HG02798 (cell line): ENCODE data around the gene CHST12.
"Not testable (repeated sequence)": the region's sequence is repeated elsewhere in the genome, so short reads cannot be mapped to it uniquely, and the experiment has no call there.

ENCODE experiments used
- ATAC-seq: cut with Tn5 transposase; IDR thresholded peaks from one replicate; pipeline ENCODE4 v1.9.1; 2021; ENCODE audit warnings: mild to moderate bottlenecking; ENCODE audit not compliant: unreplicated experiment, poor library complexity

The CHST12 gene

GRCh38 chr7:2377492-2377891 is 25.9 kb upstream of the CHST12 start:
- ATAC-seq = not testable (repeated sequence)

DNA sequence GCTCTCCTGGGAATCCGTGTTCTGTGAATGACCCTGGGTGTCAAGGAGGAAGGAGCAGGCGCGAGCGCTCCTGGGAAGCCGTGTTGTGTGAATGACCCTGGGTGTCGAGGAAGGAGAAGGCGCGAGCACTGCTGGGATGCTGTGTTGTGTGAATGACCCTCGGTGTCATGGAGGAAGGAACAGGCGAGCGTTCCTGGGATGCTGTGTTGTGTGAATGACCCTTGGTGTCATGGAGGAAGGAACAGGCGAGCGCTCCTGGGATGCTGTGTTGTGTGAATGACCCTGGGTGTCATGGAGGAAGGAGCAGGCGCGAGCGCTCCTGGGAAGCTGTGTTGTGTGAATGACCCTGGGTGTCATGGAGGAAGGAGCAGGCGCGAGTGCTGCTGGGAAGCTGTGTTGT is 25.3 kb upstream of the CHST12 start:
- not testable (repeated sequence) for ATAC-seq

DNA sequence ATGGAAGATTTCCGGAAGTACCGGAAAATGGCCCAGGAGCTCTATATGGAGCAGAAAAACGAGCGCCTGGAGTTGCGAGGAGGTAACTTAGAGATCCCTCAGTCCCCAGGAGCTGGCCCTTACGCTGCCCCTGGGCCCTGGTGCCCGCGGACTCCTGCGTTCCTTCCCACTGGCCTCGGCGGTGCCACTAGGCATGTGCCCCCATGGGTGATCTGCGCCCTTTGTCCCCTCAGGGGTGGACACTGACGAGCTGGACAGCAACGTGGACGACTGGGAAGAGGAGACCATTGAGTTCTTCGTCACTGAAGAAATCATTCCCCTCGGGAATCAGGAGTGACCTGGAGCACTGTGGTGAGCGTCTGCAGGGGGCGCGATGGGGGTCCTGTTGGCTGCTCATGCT is 24.2 kb upstream of the CHST12 start:
- ATAC-seq = no peak

- no peak for ATAC-seq
These were observed 23.5 kb upstream of the CHST12 start for GRCh38 chr7:2379821-2380450.

GRCh38 chr7:2380461-2380860 is 22.9 kb upstream of the CHST12 start:
- no peak for ATAC-seq

DNA sequence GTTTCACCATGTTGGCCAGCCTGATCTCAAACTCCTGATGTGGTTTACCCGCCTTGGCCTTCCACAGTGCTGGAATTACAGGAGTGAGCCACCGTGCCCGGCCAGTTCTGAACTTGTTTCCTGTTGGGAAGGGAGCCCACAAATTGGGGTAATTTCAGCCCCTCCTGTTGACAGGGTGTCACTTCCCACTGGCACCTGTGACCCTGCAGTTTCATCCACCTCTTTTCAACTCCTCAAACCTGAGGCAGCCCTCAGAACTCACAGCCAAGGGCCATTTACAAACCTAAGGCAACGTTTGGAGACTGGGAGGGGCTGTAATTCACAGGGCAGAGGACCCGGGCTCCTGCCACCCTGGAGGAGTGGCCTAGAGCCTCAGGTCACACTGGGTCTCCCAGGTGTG is 22.2 kb upstream of the CHST12 start:
- no peak for ATAC-seq

DNA sequence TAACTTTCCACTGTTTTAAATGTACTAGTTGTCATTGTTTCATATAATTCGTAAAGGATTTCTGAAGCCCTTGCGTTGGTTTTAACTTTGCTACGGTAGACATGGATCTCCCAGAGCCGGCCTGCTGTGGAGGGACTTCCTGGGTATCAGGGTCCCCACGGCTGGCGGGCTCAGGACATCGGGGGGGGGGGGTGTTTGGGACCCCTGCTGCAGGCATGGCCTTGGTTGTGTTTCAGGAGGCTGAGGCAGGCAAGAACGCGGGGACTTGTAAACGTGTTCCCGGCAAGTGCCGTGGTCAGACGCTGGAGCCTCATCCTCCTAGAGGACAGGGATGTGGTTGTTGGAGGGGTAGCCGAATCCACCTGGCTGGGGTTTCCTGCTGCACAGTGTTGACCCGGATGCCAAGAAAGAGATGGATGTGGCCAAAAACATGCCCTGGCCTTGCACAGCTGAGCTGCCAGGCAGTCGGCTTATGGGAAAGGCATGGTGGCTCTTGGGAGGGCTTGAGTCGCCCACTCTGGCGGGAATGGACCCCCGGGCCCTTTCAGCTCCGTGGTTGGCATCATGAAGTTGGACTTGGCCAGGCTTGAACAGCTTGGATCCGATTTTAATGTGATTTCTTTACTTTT is 21.4 kb upstream of the CHST12 start:
- ATAC-seq = no peak

- no peak for ATAC-seq
These were observed 19.7 kb upstream of the CHST12 start for GRCh38 chr7:2383543-2384274.

GRCh38 chr7:2384354-2385243 is 18.8 kb upstream of the CHST12 start:
- ATAC-seq = no peak

DNA sequence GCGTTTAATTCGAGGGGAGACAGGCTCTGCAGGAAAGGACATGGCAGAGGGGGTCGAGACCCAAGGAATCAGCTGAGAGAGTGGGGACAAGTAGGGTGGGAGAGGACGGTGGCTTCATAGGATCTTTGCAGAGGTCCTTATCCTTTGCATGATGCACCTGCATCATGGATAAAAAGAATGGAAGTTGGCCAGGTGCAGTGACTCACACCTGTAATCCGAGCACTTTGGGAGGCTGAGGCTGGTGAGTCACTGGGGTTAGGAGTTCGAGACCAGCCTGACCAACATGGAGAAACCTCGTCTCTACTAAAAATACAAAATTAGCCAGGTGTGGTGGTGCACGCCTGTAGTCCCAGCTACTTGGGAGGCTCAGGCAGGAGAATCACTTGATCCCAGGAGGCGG is 17.3 kb upstream of the CHST12 start:
- ATAC-seq = not testable (repeated sequence)

DNA sequence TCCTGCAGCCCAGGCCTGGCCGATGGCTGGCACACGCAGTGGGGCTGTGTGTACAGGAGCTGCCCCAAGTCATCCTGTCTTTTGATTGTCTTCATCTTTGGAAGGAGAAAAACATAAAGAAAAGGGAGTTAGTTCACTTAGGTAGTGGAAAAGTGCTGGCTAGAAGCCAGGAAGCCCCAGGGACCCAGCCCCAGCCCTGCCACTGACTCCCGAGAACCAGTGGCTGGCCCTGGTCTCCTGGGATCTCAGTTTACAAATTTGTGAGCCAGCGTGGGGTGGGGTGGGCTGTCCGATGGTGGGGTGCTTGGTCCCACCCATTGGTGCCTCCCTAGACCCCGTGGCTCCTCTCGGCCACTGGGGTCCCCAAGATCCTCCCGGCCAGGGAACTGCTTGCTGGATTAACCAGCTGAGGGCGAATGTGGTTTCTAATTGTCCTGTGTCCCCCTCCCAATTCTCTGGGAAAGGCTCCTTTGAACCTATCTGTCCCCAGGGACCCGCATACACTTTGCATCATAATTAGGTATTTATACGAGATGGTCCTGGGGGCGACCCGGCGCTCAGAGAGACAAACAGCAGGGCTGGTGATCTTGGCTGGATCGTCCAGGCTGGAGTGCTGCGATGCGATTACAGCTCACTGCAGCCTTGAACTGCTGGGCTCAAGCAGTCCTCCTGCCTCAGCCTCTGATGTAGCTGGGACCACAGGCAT is 16.3 kb upstream of the CHST12 start:
- ATAC-seq = no peak

DNA sequence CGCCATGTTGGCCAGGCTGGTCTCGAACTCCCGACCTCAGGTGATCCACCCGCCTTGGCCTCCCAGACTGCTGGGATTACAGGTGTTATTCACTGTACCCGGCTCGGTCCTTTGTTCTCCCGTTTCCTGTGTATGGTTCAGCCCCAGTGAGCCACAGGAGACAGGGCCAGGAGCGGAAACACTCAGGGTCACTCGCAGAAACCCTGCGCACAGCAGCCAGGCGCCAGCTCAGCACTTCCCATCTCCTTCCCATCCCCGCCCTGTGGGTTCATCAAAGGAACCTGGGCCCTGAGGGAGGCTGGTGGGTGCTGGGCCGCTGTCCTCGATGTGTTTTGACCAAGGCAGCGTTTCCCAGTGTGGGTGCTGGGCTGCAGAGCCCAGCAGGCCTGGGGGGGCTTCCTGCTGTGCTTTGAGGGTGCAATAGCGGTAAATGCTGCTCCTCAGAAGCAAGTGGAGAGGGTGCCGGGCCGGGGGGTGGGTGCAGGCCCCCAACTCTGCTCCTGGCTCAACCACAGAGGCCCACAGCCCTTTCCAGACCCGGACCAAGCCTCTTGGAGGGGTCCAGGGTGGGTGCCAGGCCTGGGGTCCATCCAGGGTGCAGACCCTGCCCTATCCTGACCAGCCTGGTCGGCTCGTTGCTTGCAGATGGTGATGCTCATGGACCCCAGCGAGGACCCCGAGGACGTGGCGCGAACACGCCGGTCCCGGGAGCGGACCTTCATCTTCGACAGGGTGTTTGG is 15.3 kb upstream of the CHST12 start:
- no peak for ATAC-seq

GRCh38 chr7:2388637-2388954 is 14.8 kb upstream of the CHST12 start:
- ATAC-seq = no peak

- ATAC-seq = not testable (repeated sequence)
These were observed 13.2 kb upstream of the CHST12 start for GRCh38 chr7:2390020-2390816.

DNA sequence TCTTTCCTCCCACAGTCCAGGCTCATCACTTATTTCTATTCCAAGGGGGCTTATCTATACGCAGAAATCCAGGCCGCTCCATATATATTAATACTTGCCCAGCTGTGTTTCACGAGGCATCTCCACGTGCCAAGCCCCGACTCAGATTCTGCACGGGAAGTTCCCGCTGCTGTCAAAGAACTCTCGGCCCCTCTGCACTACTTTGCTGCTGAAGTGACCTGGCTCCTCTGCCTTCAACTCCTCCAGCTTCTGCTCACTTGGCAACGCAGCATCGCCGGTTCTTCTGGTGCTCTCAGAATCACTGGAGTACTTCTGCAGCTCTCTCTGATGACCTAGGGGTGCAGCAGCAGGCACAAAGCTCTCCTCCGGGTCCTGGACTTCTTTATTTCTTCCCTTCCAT is 9.7 kb upstream of the CHST12 start:
- ATAC-seq = no peak

DNA sequence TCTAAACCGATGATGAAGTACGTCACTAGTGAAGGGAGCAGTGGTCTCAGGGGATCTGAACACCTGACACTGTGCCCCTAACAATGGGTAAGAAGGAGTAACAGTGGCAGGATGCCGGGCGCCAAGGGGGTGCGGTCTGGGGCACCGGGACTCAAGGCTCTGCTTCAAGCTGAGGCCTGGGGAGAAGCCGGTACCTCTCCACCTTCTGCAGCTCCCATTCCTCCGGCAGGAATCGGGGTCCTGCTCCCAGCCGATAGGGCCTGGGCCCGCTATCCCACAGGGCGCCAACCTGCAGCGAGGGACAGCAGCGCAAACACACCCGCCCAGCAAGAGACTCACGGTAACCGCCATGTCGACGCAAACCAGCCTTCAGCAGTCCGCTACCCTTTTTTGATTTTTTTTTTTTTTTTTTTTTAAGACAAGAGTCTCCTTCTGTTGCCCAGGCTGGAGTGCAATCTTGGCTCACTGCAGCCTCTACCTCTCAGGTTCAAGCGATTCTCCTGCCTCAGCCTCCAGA is 8.8 kb upstream of the CHST12 start:
- no peak for ATAC-seq

DNA sequence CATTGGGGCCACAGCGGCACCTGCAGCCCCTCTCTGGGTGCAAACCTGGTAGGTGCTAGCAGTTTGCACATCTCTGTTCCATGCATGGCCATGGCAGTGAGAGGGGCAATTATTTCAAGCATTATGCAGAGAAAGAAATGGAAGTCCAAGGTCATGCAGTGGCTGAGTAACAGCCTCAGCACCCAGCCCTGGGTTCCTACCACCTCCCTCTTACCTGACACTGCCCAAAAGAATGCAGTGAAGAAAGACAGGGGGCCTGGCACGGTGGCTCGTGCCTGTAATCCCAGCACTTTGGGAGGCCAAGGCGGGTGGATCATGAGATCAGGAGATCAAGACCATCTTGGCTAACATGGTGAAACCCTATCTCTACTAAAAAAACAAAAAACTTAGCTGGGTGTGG is 4.9 kb upstream of the CHST12 start:
- ATAC-seq = no peak

DNA sequence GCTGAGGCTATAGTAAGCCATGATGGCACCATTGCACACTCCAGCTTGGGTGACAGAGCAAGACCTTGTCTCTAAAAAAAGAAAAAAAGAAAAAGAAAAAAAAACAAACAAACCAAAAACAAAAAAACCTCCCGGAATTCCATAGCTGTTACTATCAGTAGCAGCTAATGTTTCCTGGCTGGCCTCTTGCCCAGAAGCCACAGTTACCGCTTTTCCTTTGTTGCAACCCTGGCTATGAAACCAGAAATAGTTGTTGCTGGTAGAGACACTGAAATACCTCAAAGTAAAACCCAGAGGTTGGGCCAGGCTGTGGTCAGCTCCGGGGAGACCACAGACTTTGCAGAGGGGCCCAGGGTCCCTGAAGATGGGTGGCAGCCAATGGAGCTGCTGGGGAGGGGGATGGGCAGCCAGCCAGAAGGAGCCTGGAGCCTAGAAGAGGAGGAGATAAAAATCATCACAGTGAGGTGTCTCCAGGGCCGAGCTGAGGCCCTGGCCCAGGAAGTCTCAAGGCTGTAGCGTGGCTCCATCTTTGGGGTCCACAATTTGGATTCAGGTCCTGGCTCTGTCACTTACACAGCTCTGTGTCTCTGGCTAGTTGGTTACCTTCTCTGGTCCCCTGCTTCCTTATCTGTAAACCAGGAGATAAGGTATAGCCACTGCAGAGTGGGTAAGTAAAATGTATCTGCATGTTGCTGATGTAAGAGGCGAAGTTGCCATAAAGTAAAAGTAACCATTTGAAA is 3.4 kb upstream of the CHST12 start:
- ATAC-seq = no peak
